Ishikawa (cell line): ENCODE results near the gene RNF213.

Experiments
- CEBPB ChIP-seq: IDR thresholded peaks from 2 replicates; pipeline ENCODE4 v1.6.1; 2012
- CREB1 ChIP-seq: IDR thresholded peaks from 2 replicates; pipeline ENCODE4 v1.6.1; 2012; ENCODE audit warnings: low read depth
- EGR1 ChIP-seq: IDR thresholded peaks from 2 replicates; pipeline ENCODE4 v1.6.1; 2012
- EP300 ChIP-seq: IDR thresholded peaks from 2 replicates; pipeline ENCODE4 v1.6.1; 2012; ENCODE audit warnings: borderline replicate concordance
- FOXM1 ChIP-seq: IDR thresholded peaks from 2 replicates; pipeline ENCODE4 v1.6.1; 2012; ENCODE audit warnings: low read depth, borderline replicate concordance
- NFIC ChIP-seq: IDR thresholded peaks from 2 replicates; pipeline ENCODE4 v1.6.1; 2012
- RAD21 ChIP-seq: IDR thresholded peaks from 2 replicates; pipeline ENCODE4 v1.6.1; 2012; ENCODE audit warnings: low read depth
- REST ChIP-seq: IDR thresholded peaks from 2 replicates; pipeline ENCODE4 v1.6.1; 2012; ENCODE audit warnings: low read depth, mild to moderate bottlenecking
- TAF1 ChIP-seq: IDR thresholded peaks from 2 replicates; pipeline ENCODE4 v1.6.1; 2012; ENCODE audit warnings: low read depth, mild to moderate bottlenecking
- TCF12 ChIP-seq: IDR thresholded peaks from 2 replicates; pipeline ENCODE4 v1.6.1; 2012; ENCODE audit warnings: low read depth
- TEAD4 ChIP-seq: IDR thresholded peaks from 2 replicates; pipeline ENCODE4 v1.6.1; 2012
- USF1 ChIP-seq: IDR thresholded peaks from 2 replicates; pipeline ENCODE4 v1.6.1; 2012
- YY1 ChIP-seq: IDR thresholded peaks from 2 replicates; pipeline ENCODE4 v1.6.1; 2012; ENCODE audit warnings: low read depth
- ZBTB7A ChIP-seq: IDR thresholded peaks from 2 replicates; pipeline ENCODE4 v1.6.1; 2012; ENCODE audit warnings: low read depth
- TF ChIP-seq, protein P1 (sequence below): IDR thresholded peaks from 2 replicates; pipeline ENCODE4 v1.6.1; 2012

Gene RNF213

DNA sequence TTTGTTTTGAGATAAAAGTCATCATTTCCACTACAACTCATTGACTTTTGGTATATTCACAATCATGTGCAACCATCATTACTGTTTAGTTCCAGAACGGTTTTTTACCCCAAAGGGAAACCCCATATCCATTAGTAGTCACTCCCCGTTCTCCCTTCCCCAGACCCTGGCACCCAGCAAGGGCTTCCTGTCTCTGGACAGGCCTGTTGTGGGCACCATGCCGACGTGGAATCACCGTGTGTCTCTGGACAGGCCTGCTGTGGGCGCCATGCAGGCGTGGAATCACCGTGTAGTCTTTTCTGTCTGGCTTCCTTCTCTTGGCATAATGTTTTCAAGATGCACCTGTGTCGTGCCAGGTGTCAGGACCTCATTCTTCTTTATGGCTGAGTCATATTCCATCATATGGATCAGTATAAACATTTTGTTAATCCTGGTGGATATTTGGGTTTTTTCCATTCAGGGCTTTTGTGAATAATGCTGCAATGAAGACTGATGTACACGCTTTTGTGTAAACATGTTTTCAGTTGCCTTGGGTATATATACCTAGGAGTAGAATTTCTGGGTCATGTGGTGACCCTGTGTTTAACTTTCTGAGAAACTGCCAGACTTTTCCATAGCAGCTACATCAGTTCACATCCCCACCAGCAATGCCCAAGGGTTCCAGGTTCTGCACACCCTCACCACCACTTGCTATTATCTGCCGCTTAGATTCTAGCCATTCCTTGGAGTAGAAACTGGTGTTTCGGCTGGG lies 173.4 kb downstream of the RNF213 start:
- no peak for TF ChIP-seq YY1
- TF ChIP-seq NFIC = no peak
- no peak for TF ChIP-seq CREB1
- TF ChIP-seq FOXM1 = no peak
- TF ChIP-seq, protein P1, sequence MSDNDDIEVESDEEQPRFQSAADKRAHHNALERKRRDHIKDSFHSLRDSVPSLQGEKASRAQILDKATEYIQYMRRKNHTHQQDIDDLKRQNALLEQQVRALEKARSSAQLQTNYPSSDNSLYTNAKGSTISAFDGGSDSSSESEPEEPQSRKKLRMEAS = no peak
- no peak for TF ChIP-seq TCF12
- no peak for TF ChIP-seq EP300
- no peak for TF ChIP-seq TEAD4
- no peak for TF ChIP-seq USF1
- TF ChIP-seq REST = no peak
- no peak for TF ChIP-seq EGR1
- TF ChIP-seq RAD21 = no peak
- no peak for TF ChIP-seq CEBPB
- TF ChIP-seq ZBTB7A = no peak
- no peak for TF ChIP-seq TAF1

- TF ChIP-seq FOXM1 = no peak
- no peak for TF ChIP-seq YY1
- TF ChIP-seq, protein P1 = no peak
- no peak for TF ChIP-seq RAD21
- TF ChIP-seq CREB1 = no peak
- TF ChIP-seq USF1 = no peak
- no peak for TF ChIP-seq TCF12
- no peak for TF ChIP-seq TEAD4
- no peak for TF ChIP-seq CEBPB
- TF ChIP-seq TAF1 = no peak
- no peak for TF ChIP-seq NFIC
- no peak for TF ChIP-seq ZBTB7A
- TF ChIP-seq REST = no peak
- TF ChIP-seq EGR1 = no peak
- no peak for TF ChIP-seq EP300
Measured at GRCh38 chr17:80437532-80437931, 176.9 kb downstream of the RNF213 start.

- TF ChIP-seq CEBPB = no peak
- no peak for TF ChIP-seq FOXM1
- no peak for TF ChIP-seq TEAD4
- no peak for TF ChIP-seq USF1
- TF ChIP-seq, protein P1 = no peak
- TF ChIP-seq YY1 = no peak
- no peak for TF ChIP-seq CREB1
- no peak for TF ChIP-seq ZBTB7A
- TF ChIP-seq EGR1 = no peak
- TF ChIP-seq RAD21 = no peak
- no peak for TF ChIP-seq NFIC
- TF ChIP-seq REST = no peak
- no peak for TF ChIP-seq TAF1
- TF ChIP-seq TCF12 = no peak
- TF ChIP-seq EP300 = no peak
Measured at GRCh38 chr17:80438806-80439205, 178.2 kb downstream of the RNF213 start.

- TF ChIP-seq EGR1 (no peak), NFIC (no peak), FOXM1 (no peak), TEAD4 (no peak), EP300 (no peak)
- TF ChIP-seq, protein P1 = no peak
Measured at GRCh38 chr17:80439499-80439898, 178.8 kb downstream of the RNF213 start.
